NCI-H1417 treated with DMSO at 0.1 percent for 48 hours (cell line): ENCODE data around the gene CGB8.

Source experiments
- DNase-seq: peaks from one replicate; lab custom pipeline; 2025; lab: John Stamatoyannopoulos, UW

Gene CGB8

GRCh38 chr19:49006905-49007304 is 42.0 kb downstream of the CGB8 start:
- no peak for DNase-seq

DNA sequence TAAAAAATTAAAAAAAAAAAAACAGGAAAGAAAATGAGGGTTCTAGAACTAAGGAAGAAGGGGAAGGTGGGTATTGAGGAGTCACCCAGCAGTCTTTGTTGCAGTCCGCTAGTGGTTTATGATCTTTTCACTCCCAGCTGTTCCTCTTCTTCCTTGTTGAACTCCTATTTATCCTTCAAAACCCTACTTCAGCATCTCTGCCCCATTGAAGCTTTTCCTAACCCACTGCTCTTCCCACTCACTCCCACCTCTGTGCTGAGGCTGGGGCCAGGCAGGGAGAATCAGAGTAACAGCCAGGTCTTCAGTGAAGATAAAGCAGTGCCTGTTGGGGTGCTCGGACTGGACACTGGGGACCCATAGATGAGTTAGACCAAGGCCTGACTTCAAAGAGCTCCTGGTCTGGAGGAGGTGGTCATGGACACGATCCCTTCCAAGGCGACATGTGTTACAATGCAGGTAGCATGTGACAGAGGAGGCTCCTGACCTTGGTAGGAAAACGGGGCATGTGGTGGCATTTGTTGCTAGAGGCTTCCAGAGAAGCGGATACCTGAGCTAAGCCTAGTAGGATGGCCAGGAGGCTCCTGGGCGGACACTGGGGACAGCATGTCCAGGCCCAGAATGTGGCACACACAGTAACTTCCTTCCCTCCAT is 43.8 kb downstream of the CGB8 start:
- no peak for DNase-seq

DNA sequence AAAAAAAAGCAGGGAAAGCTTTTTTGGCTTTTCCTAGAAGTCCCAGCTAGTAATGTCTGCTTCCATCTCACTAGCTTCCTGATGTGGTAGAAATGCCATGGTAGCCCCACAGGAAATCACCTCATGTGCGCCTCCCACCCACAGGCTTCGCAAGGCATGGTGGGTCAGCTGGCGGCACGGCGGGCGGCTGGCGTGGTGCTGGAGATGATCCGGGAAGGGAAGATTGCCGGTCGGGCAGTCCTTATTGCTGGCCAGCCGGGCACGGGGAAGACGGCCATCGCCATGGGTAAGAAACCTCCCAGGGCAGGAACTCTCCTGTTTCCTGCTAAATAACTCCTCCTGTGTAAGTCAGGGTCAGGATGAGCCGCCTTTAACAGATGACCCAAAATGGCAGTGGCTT is 44.8 kb downstream of the CGB8 start:
- DNase-seq = no peak

DNA sequence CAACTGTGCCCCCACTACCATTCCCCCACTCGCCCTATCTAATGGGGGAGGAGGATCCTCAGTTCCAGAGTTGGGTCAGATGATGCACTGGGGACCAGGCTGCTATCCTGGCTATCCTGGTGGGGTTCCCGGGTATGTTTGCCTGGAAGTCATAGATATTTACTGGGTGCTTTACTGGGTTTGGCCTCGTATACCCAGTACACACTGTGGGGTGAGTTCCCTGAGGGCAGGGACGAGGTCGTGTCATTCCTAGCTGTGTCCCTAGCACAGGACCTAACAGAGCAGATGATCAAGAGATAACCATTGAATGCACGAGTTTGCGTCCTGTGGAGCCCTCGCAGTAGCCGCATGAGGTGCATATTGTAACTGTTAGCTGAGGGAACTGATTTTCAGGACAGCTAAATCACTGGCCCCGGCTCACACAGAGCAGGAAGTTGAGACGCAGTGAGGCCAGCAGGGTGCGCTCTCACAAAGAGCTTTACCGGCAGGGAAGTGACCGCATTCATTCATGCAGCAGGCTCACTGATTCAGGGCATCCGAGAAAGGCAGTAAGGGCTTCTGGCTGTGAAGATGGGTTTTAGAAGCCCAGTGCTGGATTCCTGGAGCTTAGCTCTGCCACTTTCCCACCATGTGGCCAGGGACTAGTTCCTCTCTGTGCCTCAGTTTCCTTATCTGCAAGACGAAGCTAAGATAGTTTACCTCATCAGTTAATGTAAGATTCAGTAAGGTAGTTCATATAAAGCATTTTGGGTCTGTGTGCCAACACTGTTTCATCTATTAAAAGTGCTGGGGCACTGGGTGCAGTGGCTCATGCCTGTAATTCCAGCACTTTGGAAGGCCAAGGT is 49.2 kb downstream of the CGB8 start:
- DNase-seq = no peak

GRCh38 chr19:48997972-48998371 is 50.9 kb downstream of the CGB8 start:
- DNase-seq = no peak
